Heart left ventricle (tissue), 13 donors: Measurements from ENCODE around the gene KCTD7.

Experiments
- POLR2A ChIP-seq, 2 donors: fragments of 450-650 bp; IDR thresholded peaks; one replicate each; pipeline ENCODE4 v1.6.1; 2017; ENCODE audit warnings: antibody characterized with exemption in 2 of 2, mild to moderate bottlenecking in 2 of 2, moderate library complexity in 2 of 2
- TF ChIP-seq, protein P1 (sequence below), 12 donors: fragments of 200-600 bp; sonication (generic) in 4 of 12; IDR thresholded peaks; one replicate each; pipeline versions ENCODE4 v1.5.0 to v1.8.0; 2018 to 2022; ENCODE audit warnings: antibody characterized with exemption in 12 of 12, mild to moderate bottlenecking in 5 of 12
- donor health status: ischemic (EF 13 %, LVEDD 7.1; RV severe dilation, severe dysfunction).
- donor health status: DM: no; HTN: yes; CAD: no.
- donor health status: DM: no; HTN: no; CAD: no.
- donor health status: ischemic (EF 25% LVEDD 6.9; RV normal size, moderate dysfunction).
- donor health status: ischemic (EF 25% LVEDD 5.7; RV mildly dilated, moderate dysfunction).
- donor health status: ischemic (EF 35%, LVEDD 5.7; RV mildly dilated, moderate dysfunction).
- donor health status: nonischemic (EF 11% LVEDD 7.7; RV severe dilation, severe dysfunction).
- donor health status: DM: yes; HTN: yes; CAD: no.
- donor health status: PGD.
- donor health status: ischemic (EF 29% LVEDD 5.4; RV normal size, mild dysfunction).
- donor health status: nonischemic (EF 23%, LVEDD 6.1; RV moderate dilation, normal function).

DNA sequence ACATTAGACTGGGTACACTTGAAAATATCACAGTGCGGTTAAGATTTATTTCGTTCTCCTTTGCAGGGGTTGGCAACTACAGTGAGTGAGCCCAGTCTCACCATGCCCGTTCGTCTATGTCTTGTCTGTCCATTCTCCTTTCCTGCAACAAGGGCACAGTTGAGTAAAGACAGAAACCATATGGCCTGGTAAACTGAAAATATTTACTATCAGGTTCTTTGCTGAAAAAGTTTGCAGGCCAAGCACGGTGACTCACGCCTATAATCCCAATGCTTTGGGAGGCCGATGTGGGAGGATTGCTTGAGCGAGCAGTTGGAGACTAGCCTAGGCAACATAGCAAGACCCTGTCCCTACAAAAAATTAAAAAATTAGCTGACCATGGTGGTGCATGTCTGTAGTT is 11.4 kb upstream of the KCTD7 start:
- TF ChIP-seq, protein P1, sequence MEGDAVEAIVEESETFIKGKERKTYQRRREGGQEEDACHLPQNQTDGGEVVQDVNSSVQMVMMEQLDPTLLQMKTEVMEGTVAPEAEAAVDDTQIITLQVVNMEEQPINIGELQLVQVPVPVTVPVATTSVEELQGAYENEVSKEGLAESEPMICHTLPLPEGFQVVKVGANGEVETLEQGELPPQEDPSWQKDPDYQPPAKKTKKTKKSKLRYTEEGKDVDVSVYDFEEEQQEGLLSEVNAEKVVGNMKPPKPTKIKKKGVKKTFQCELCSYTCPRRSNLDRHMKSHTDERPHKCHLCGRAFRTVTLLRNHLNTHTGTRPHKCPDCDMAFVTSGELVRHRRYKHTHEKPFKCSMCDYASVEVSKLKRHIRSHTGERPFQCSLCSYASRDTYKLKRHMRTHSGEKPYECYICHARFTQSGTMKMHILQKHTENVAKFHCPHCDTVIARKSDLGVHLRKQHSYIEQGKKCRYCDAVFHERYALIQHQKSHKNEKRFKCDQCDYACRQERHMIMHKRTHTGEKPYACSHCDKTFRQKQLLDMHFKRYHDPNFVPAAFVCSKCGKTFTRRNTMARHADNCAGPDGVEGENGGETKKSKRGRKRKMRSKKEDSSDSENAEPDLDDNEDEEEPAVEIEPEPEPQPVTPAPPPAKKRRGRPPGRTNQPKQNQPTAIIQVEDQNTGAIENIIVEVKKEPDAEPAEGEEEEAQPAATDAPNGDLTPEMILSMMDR (IDR thresholded peaks at IDR 0.05): no peak
- no peak for TF ChIP-seq POLR2A (IDR thresholded peaks at IDR 0.05)
